Activated gamma-delta T cell treated with anti-CD3 and anti-CD28 coated beads, Interleukin-2, amount 50 U/mL, for 16 hours (primary cell): ENCODE data around the gene DCLRE1C.
A peak's percentile ranks its signal among the peaks of the same experiment; 100 is the strongest.
"Not testable (repeated sequence)": the region's sequence is repeated elsewhere in the genome, so short reads cannot be mapped to it uniquely, and the experiment has no call there.

Experiments
- DNase-seq: peaks from one replicate; pipeline ENCODE4 v3.0.0-alpha.2; 2020; ENCODE audit warnings: low read depth

The DCLRE1C gene

DNA sequence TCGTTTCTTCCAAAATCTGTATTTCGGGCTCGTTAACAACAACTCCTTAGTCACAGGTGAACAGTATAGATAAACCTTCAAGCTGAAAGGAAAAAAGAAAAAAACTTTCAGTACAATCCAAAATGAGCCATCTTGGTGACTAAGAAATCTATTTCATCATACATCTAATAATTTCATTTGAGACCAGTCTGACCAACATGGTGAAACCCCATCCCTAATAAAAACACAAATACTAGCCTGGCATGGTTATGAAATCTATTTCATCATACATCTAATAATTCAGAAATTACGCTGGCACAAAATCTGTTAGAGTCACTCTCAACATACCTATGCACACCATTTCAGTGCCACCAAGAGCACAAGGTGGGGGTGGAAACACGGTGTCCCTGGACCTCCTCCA lies 8.8 kb downstream of the DCLRE1C start:
- no peak for DNase-seq

DNA sequence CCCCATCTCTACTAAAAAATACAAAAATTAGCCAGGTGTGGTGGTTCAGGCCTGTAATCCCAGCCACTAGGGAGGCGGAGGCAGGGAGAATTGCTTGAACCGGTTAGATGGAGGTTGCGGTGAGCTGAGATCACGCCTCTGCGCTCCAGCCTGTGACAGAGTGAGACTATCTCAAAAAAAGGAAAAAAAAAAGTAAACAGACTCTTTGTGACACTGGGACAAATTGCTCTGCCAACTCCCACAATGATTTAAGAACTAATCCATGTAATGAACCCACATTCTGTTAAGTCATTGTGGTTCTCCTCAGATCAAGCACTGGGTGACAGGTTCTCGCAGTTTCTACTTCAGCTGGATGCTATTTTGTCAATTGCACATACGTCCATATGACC lies 11.0 kb downstream of the DCLRE1C start:
- not testable (repeated sequence) for DNase-seq

DNA sequence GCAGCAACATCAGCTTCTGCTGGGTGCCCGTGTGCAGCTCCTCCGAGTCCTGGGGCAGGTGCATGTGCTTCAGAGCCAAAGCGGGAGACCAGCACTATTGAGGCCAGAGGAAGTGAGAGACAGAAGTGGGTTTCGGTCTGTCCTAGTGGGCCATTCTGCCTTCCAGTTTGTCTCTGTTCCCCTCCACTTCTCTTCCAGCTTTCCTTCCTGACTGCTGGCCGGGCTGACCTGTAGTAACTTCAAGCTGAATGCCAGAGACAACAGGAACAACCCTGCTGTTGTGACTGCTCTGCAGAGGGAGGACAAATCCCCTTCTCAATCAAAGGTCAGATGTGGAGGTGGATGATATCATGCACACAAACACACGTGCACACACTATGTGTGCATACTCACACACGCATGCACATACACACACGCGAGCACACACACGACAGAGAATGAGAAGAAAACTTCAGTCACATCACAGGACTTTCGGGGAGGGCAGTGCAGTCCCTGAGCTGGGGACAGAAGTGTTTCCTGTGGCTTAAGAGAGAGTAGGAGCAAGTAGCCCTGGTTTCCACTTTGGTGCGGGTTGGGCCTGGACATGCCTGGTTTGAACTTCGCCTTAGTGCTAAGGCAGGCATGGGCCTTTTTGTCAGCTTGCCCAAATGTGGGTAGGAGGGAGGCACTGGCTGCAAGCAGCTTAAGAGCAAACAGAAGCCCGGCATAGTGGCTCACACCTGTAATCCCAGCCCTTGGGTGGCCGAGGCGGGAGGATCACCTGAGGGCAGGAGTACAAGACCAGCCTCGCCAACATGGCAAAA lies 11.5 kb downstream of the DCLRE1C start:
- DNase-seq, result not testable (repeated sequence)

DNA sequence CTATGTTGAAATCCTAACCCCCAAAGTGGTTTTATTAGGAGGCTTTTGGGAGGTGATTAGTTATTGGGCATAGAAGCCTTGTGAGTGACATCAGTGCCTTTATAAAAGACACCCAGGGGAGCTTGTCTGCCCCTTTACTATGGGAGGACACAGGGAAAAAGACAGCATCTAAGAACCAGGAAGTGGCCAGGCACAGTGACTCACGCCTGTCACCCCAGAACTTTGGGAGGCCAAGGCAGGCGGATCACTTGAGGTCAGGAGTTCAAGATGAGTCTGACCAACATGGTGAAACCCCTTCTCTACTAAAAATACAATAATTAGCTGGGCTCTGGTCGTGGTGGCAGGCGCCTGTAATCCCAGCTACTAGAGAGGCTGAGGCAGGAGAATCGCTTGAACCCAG lies 14.9 kb downstream of the DCLRE1C start:
- not testable (repeated sequence) for DNase-seq

DNA sequence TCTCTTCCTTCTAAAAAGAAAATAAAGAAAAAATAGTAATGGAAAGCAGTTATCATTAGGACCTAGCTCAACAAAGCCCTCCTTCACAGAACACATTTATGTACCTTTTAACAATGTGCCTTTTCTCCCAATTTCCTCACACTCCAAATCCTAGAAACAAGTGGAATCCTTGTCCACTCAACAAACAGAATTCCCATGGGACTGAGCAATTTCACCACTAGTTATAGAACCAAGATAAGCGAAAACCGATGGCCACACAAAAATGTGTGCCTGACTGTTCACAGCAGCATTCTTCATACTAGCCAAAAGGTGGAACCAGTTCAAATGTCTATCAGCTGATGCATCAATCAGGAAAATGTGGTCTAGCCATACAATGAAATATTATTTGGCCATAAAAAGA lies 17.3 kb downstream of the DCLRE1C start:
- no peak for DNase-seq

DNA sequence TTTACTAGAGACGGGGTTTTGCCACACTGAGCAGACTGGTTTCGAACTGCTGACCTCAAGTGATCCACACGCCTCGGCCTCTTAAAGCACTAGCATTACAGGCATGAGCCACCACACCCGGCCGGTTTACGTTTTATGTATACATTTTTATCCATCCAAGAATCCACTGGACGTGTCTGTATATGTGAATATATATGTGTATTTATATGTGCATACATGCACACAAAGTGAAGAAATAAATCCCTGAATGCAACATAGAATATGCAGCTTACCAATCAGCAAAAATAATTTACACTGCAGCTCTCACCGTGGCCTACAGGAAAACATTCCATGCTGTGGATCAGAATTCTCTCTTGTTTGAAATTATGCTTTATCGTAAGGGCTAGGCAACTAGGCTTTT lies 23.3 kb downstream of the DCLRE1C start:
- no peak for DNase-seq

DNA sequence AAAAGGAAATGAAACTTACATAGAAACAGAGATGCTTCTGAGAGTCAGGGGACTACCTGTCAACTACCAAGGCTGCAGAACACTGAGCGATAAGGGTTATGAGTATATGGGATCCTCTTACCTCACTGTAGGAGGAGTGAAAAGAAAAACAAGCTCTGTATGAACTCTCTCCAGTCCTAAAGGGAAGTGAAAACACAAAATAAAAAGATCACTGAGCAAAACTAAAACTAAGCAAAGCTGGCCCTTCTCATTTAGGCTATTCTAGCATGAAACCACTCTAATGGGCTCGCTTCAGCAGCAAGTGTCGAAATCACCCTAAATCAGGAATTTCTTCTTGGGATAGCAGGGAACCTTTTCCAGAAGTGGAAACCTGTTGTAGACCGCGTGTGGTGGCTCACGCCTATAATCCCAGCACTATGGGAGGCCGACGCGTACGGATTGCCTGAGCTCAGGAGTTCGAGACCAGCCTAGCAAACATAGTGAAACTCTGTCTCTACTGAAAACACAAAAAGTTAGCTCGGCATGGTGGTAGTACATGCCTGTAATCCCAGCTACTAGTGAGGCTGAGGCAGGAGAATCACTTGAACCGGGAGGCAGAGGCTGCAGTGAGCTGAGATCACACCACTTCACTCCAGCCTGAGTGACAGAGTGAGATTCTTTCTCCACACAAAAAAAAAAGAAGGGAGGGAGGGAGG lies 27.0 kb downstream of the DCLRE1C start:
- DNase-seq, result no peak

DNA sequence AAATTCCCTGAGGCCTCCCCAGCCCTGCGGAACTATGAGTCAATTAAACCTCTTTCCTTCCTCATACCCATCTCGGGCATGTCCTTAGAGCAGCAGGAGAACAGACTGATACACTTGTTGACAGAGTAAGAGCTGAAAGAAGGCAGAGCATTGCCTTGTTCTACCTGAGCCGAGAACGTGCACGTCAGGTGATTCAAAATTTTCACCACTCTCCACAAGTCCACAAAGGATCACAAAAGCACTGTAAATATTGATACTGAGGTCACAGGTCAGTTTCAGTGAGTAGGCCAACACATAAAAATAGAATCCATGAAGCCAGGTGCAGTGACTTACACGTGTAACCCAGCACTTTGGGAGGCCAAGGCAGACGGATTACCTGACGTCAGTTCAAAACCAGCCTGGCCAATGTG lies 27.8 kb downstream of the DCLRE1C start:
- no peak for DNase-seq

DNA sequence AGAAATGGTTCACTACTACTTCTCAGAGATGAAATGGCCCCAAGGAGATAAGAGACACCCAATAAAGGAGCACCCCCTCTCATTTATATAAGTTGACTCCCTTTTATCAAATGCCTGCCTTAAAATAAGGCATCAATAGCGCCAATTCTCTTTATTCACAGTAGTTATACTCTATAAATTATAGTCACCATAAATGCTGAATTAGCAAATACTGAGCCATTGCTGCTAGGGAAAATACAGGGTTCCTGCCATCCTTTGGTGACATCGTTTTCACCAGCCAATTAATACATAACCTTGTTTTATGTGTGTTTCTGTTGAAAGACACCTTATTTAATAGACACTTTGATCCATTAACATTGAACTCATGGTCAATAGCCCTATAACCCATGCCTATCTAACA lies 28.6 kb downstream of the DCLRE1C start:
- no peak for DNase-seq

DNA sequence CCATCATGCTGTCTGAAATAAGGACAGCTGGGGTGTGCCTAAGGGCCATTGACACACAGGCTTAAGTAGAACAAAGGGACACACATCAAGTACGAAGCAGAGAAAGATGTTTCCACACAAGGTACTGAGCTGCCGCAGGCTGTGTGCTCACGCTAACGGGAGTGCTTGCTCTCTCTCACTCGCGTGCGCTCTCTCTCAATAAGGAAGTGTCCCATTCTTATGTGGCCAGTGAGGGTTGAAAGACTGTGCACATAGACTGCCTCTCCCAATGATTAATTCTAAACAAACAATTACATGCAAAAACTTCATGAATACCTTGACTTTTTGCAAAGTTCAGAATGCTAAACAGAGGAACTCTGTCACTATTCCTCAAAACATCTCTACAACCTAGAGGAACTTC lies 29.9 kb downstream of the DCLRE1C start:
- DNase-seq, result no peak

- DNase-seq, result no peak
Observed at GRCh38 chr10:14918964-14919363, 34.9 kb downstream of the DCLRE1C start.

GRCh38 chr10:14917827-14918226 lies 36.1 kb downstream of the DCLRE1C start:
- no peak for DNase-seq

DNA sequence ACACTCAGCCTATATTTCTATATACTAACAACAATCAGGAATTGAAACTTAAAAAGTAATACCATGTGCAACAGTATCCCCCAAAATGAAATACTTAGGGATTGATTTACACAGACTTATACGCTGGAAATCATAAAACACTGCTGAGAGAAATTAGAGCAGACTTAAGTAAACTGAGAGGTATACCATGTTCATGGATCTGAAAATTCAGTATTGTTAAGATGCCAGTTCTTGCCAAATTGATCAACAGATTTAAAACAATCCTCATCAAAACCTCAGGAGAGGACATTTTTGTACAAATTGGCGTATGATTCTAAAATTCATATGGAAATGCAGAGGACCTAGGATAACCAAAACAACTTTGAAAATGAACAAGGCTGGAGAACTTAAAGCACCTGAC lies 37.3 kb downstream of the DCLRE1C start:
- no peak for DNase-seq

DNA sequence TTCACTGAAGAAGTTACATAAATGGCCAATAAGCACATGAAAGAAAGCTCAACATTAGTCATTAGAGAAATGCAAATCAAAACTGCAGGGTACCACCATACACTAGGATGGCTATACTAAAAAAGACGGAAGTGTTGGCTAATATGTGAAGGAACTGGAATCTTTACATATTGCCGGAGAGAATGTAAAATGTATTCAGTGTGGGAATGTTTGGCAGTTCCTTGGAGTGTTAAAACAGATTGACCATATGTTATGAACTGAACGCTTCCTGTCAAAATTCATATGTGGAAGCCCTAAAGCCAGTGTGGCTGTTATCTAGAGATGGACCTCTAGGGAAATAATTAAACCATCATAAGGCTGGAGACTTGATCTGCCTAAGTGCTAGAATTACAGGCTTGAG lies 42.1 kb downstream of the DCLRE1C start:
- DNase-seq, result no peak

DNA sequence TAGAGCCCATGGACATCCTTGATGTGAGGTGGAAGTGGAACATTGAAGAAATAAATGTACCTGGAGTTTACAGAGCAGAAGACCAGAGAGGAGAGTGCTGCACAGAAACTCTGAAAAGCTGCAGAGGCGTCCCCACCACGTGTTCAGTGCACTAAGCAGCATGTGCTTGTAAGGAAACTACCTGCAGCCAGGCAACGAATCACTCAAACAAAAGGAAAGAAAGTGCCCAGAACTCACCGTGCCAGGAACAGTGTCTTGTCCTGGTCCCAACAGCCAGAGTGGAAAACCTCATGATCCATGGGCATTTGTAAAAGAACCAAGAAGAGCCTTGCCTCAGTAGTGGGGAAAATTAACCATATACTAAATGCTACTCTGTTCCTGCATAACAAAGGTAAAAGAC lies 42.9 kb downstream of the DCLRE1C start:
- no peak for DNase-seq

- no peak for DNase-seq
Observed at GRCh38 chr10:14909101-14909500, 44.8 kb downstream of the DCLRE1C start.

DNA sequence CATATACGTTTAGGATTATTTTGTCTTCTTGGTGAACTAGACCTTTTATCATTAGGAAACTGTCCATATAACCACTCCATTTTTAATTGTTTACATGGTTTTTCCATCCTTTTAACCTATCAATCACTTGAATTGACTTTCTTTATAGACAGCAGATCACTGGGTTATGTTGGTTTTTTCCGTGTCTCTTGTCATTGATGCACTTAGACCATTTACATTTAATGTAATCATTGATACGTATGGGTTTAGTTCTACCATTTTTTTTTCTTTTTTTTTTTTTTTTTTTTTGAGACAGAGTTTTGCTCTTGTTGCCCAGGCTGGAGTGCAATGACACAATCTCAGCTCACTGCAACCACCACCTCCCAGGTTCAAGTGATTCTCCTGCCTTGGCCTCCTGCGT lies 46.3 kb downstream of the DCLRE1C start:
- DNase-seq, result not testable (repeated sequence)

GRCh38 chr10:14906765-14907164 lies 47.1 kb downstream of the DCLRE1C start:
- DNase-seq, result no peak

- no peak for DNase-seq
Observed at GRCh38 chr10:14905890-14906289, 48.0 kb downstream of the DCLRE1C start.

- DNase-seq, result no peak
Observed at GRCh38 chr10:14904864-14905263, 49.0 kb downstream of the DCLRE1C start.

DNA sequence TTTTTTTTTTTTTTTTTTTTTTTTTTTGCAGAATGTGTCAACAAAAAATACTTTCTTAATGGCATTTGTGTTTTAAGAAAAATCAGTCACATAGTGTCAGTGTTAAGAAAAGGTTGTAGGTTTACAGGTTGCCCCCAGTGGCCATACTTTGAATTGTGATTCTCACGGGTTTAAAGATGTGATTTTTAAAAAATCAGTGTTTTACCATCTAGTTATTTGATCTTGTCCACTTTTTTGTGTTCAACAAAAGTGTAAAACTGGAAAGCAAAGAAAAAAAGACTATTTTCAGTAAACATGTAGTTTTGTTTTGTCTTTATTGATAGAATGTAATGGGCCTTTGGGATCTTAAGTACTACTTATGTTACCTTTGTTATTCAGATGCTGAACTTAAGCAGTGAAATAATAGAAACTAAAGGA lies 49.6 kb downstream of the DCLRE1C start:
- DNase-seq, result peak; percentile 3

DNA sequence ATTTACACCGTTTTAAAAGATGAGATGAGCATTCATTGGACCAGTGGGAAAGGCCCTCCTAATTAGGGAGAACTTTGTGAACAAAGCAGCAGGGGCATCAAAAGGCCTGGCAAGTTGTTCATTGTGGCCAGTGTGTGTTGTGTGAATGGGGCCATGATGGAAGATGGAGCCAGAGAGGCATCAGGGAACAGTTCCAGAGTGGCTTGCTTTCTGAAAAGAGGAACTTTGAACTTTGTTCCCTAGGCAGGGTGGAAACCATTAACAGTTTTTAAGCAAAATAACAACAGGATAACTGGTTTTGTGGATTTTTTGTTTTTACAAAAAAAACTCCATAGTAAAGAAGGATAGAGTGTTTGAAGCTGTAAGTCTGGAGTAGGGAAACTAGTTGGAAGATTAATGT lies 62.7 kb downstream of the DCLRE1C start:
- no peak for DNase-seq

DNA sequence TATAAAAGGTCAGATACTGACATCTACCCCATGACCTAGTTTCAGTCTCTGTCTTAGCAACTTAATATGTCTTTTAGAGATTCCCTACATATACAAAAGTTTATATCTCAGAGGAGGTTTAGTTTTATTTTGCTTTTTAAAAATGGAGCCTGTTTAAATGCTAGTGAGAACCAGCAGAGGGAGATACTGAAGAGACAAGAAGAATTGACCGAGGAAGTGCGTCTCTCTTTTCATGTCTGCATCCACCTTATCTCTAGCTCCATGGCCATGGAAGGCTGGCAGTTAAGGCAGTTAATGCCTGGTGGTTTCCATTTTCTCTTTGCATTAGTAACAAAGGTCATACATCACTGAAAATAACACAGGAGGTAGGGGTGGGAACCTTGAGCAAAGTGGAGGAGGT lies 64.6 kb downstream of the DCLRE1C start:
- no peak for DNase-seq

DNA sequence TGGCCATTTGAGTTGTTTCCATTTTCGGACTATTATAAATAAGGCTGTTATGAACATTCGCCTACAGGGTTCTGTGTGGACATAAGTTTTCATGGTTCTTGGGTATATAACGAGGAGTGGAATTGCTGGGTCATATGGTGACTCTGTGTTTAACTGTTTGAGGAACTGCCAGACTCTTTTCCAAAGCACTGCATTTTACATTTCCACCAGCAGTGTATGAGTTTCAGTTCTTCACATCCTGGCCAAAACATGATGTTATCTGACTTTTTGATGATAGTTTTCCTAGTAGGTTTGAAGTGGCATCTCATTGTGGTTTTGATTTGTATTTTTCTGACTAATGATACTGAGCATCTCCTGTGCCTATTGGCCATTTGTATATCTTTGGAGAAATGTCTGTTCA lies 69.8 kb downstream of the DCLRE1C start:
- DNase-seq, result no peak
